GM10266 (cell line): Measurements from ENCODE around the gene ZBTB22.

Experiments
- DNase-seq: peaks from one replicate; pipeline ENCODE4 v3.0.0; 2012; ENCODE audit errors: extremely low spot score
- CTCF ChIP-seq: IDR thresholded peaks from 2 replicates; pipeline ENCODE4 v1.5.1; 2012; ENCODE audit warnings: mild to moderate bottlenecking, low read depth; ENCODE audit not compliant: control insufficient read depth, insufficient read depth; ENCODE audit errors: missing control alignments

ZBTB22 gene

GRCh38 chr6:33333666-33334065 is 16.1 kb upstream of the ZBTB22 start:
- no peak for DNase-seq
- no peak for TF ChIP-seq CTCF

GRCh38 chr6:33330736-33331135 is 13.2 kb upstream of the ZBTB22 start:
- TF ChIP-seq CTCF: no peak
- DNase-seq: no peak

- TF ChIP-seq CTCF: no peak
- no peak for DNase-seq
These were observed 11.5 kb upstream of the ZBTB22 start for GRCh38 chr6:33329058-33329457.

- no peak for DNase-seq
These were observed 6.6 kb upstream of the ZBTB22 start for GRCh38 chr6:33324125-33324524.

GRCh38 chr6:33323623-33323948 is 6.0 kb upstream of the ZBTB22 start:
- TF ChIP-seq CTCF: no peak
- DNase-seq: no peak

More at GRCh38 chr6:33324125-33324524, 6.6 kb upstream of the ZBTB22 start:
- TF ChIP-seq CTCF: no peak

GRCh38 chr6:33321227-33321626 is 3.7 kb upstream of the ZBTB22 start:
- TF ChIP-seq CTCF: no peak
- no peak for DNase-seq

- no peak for DNase-seq
- no peak for TF ChIP-seq CTCF
These were observed 3.0 kb upstream of the ZBTB22 start for GRCh38 chr6:33320315-33321181.
